ENCODE measurements around the gene ELAC2.

ELAC2 gene

DNA sequence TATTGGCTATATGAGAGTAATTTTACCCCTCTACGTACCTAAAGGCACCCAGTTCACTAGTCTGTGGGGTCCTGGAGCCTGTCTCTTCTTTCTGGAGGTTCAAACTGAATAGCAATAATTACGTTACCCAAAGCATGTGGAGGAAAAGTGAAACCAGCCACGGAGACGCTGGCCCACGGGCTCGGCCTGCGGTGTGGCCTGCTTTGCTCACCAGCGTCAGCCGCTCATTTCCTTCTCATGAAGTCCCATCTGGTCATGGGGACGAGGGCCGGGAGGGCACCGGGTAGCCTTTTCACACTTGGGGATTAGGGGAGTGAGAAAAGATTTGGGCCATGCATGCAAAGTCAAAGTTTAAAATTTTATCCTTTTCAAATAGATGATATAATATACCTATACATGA, 26.9 kb downstream of the ELAC2 start:
- no peak overlapping the region for H3K4me3 ChIP-seq (ENCODE audit: low read depth, low read length)
- TF ChIP-seq, protein P1, sequence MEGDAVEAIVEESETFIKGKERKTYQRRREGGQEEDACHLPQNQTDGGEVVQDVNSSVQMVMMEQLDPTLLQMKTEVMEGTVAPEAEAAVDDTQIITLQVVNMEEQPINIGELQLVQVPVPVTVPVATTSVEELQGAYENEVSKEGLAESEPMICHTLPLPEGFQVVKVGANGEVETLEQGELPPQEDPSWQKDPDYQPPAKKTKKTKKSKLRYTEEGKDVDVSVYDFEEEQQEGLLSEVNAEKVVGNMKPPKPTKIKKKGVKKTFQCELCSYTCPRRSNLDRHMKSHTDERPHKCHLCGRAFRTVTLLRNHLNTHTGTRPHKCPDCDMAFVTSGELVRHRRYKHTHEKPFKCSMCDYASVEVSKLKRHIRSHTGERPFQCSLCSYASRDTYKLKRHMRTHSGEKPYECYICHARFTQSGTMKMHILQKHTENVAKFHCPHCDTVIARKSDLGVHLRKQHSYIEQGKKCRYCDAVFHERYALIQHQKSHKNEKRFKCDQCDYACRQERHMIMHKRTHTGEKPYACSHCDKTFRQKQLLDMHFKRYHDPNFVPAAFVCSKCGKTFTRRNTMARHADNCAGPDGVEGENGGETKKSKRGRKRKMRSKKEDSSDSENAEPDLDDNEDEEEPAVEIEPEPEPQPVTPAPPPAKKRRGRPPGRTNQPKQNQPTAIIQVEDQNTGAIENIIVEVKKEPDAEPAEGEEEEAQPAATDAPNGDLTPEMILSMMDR (IDR thresholded peaks at IDR 0.05), result no peak
- H3K36me3 ChIP-seq (ENCODE audit: control insufficient read depth, insufficient read depth, low read length), result no peaks in the 10 kb centered on the region
- H3K4me1 ChIP-seq, result no peaks in the 10 kb centered on the region
- no peak overlapping the region for H3K27ac ChIP-seq
- H3K79me2 ChIP-seq, result no peaks in the 10 kb centered on the region
- H3K4me2 ChIP-seq (ENCODE audit: low read length), result no peak overlapping the region
- no peak overlapping the region for H3K9ac ChIP-seq
- H2AFZ ChIP-seq, result no peak overlapping the region
- no peaks in the 10 kb centered on the region for H3K9me3 ChIP-seq (ENCODE audit: control insufficient read depth, low read length)
- no peaks in the 10 kb centered on the region for H3K27me3 ChIP-seq (ENCODE audit: control insufficient read depth, insufficient read depth, low read length)

DNA sequence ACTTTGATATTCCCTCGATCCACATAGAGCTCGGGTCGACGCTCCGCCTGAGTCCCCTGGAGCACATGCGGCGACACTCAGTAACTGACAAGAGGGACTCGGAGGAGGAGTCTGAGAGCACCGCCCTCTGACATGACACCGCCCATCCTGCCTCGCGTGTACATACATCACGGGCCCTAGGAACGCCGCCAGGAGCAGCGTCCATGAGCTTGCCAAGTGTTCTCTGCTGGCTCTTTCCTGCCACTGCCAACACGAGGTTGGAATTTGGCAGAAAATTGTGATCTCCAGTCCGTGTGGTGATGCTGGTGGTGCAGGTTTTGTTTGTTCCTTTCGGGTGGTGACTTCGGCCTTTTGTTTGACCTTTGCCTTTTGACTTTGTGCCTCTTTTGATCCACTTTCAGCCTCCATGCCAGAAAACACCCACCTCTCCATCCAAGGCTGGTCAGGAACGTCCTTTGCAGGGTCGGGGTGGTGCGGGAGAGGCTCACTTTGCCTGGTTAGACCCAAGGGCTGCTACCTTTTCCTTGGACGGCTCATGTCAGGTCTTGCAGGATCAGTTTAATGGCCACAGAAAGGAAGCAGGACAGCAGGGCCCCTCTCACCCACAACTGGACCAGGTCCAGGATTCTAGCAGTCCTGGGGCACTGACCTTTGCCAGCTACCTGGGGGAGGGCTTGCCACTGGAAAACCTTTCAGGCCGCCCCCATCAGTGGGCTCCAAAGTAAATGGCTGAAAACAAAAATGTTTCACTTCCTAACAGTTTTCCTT, 27.6 kb downstream of the ELAC2 start:
- Histone ChIP-seq H3K27me3 (ENCODE audit: control insufficient read depth, insufficient read depth, low read length) (no peaks in the 10 kb centered on the region), H3K9me3 (ENCODE audit: control insufficient read depth, low read length) (no peaks in the 10 kb centered on the region), H3K27ac (no peak overlapping the region), H3K4me2 (ENCODE audit: low read length) (no peak overlapping the region), H3K4me3 (ENCODE audit: low read depth, low read length) (no peak overlapping the region), H3K4me1 (no peaks in the 10 kb centered on the region), H2AFZ (no peak overlapping the region), H3K79me2 (no peaks in the 10 kb centered on the region), H3K9ac (no peak overlapping the region), H3K36me3 (ENCODE audit: control insufficient read depth, insufficient read depth, low read length) (no peaks in the 10 kb centered on the region)
- TF ChIP-seq, protein P1 (IDR thresholded peaks at IDR 0.05), result no peak

DNA sequence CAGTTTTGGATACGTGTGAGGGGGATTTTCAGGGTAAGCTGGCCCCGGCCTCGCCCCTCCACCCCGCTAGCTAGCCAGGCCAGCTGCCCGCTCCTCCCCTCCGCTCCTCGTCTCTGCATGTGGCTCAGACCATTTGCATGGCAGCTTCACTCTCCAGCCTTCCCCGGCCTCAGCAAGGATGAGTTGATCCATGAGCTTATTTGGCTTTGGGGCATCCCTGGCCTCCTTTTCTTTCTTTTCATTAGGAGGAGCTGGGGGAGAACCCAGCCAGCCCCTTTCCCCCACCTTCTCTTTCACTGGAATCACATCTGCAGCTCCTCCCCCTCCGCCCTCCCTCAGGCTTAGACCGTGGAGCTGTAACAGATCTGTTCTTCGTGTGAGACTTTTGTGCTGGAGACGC, 30.7 kb downstream of the ELAC2 start:
- Histone ChIP-seq H3K4me3 (ENCODE audit: low read depth, low read length) (no peak overlapping the region), H3K79me2 (no peaks in the 10 kb centered on the region), H3K27me3 (ENCODE audit: control insufficient read depth, insufficient read depth, low read length) (no peaks in the 10 kb centered on the region), H2AFZ (no peak overlapping the region), H3K4me2 (ENCODE audit: low read length) (no peak overlapping the region), H3K4me1 (no peaks in the 10 kb centered on the region), H3K9ac (no peak overlapping the region), H3K36me3 (ENCODE audit: control insufficient read depth, insufficient read depth, low read length) (no peaks in the 10 kb centered on the region), H3K9me3 (ENCODE audit: control insufficient read depth, low read length) (no peaks in the 10 kb centered on the region), H3K27ac (no peak overlapping the region)
- TF ChIP-seq, protein P1 (IDR thresholded peaks at IDR 0.05), result no peak

DNA sequence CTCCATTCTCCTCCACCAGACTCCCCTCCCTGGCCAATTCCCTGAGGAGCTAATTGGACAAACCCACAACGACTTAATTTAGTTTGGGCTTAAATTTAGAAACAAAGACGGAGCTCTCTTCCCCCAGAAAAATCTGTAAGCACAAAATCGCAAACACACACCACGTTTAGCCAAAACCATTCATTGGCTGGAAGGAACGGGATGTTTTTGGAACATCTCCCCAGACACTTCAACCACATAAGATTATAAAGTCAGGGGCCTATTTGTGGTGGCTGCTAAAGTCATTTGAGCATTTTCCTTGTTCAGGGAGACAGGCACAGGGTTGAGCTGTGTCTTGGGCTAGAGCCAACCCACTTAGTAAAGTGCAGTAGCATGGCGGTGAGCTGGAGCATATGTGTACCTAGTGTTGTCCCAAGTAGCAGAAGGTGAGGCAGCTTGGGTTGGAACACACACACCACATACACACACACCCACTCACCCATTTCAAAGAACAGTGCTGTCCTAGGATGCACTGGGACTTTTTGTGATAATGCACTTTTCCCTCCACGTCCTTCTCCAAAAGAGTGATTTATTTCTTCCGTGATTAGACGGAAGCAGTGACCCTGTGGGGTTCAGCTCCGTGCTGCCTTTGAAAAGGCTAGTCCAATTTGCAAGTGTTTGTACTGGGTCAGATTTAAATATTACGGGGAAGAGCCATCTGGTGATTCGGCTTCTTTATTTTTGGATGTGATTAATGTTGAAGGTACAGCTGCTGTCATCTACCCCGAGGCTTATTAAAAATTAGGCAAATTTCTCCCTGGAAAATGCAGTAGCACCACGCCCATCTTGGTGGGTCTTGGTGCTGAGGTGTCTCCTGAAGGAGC, 32.2 kb downstream of the ELAC2 start:
- Histone ChIP-seq H3K27ac (no peak overlapping the region), H3K9me3 (ENCODE audit: control insufficient read depth, low read length) (no peaks in the 10 kb centered on the region), H3K4me1 (no peaks in the 10 kb centered on the region), H2AFZ (no peak overlapping the region), H3K4me2 (ENCODE audit: low read length) (no peak overlapping the region), H3K4me3 (ENCODE audit: low read depth, low read length) (no peak overlapping the region), H3K36me3 (ENCODE audit: control insufficient read depth, insufficient read depth, low read length) (no peaks in the 10 kb centered on the region), H3K9ac (no peak overlapping the region), H3K79me2 (no peaks in the 10 kb centered on the region), H3K27me3 (ENCODE audit: control insufficient read depth, insufficient read depth, low read length) (no peaks in the 10 kb centered on the region)
- TF ChIP-seq, protein P1 (IDR thresholded peaks at IDR 0.05), result no peak
